Neural cell (in vitro differentiated cells): ENCODE measurements around the gene SBNO2. TPM values are rescaled to one million over a fixed set of nuclear protein-coding genes. Genes with fewer than 3 reads are reported as not detected.

Source experiments
- H2AFZ ChIP-seq: fragments of 200-600, 300-800 bp; sonication (generic), shearing (Covaris generic); 2 replicates; pipeline ENCODE4 v1.6.0; 2014; ENCODE audit warnings: low read depth, mild to moderate bottlenecking, antibody characterized with exemption, low read length, moderate library complexity
- H3F3A ChIP-seq: fragments of 200-600 bp; shearing (Covaris generic); 2 replicates; pipeline ENCODE4 v1.6.1; 2016; ENCODE audit warnings: mild to moderate bottlenecking, moderate library complexity, mixed read lengths, antibody characterized with exemption, low read length; ENCODE audit not compliant: insufficient read depth, poor library complexity, severe bottlenecking
- H3K27ac ChIP-seq: fragments of 200-600, 300-800 bp; sonication (generic), shearing (Covaris generic); 2 replicates; pipeline ENCODE4 v1.5.1; 2014; ENCODE audit warnings: mild to moderate bottlenecking, low read length, moderate library complexity
- H3K27me3 ChIP-seq: fragments of 300-800, 200-600 bp; sonication (generic), shearing (Covaris generic); 2 replicates; pipeline ENCODE4 v1.6.0; 2014; ENCODE audit warnings: mild to moderate bottlenecking, low read depth, low read length, moderate library complexity; ENCODE audit not compliant: insufficient read depth
- H3K36me3 ChIP-seq: fragments of 300-800, 200-600 bp; sonication (generic), shearing (Covaris generic); 2 replicates; pipeline ENCODE4 v1.5.1; 2014; ENCODE audit warnings: mild to moderate bottlenecking, antibody characterized with exemption, low read length, moderate library complexity; ENCODE audit not compliant: insufficient read depth
- H3K4me2 ChIP-seq: fragments of 300-800, 200-600 bp; sonication (generic), shearing (Covaris generic); 2 replicates; pipeline ENCODE4 v1.6.0; 2014; ENCODE audit warnings: mild to moderate bottlenecking, low read length
- H3K4me3 ChIP-seq: fragments of 300-800, 200-600 bp; sonication (generic), shearing (Covaris generic); 2 replicates; pipeline ENCODE4 v1.5.1; 2014; ENCODE audit warnings: mild to moderate bottlenecking, low read length, moderate library complexity
- H3K79me2 ChIP-seq: fragments of 200-600 bp; shearing (Covaris generic); replicated peaks from 2 replicates; pipeline ENCODE4 v1.6.0; 2014; ENCODE audit warnings: mild to moderate bottlenecking, low read length, moderate library complexity; ENCODE audit not compliant: insufficient read depth
- H3K9ac ChIP-seq: fragments of 300-800, 200-600 bp; sonication (generic), shearing (Covaris generic); 2 replicates; pipeline ENCODE4 v1.6.1; 2016; ENCODE audit warnings: mild to moderate bottlenecking, low read length, mixed read lengths
- H3K9me2 ChIP-seq: fragments of 200-600 bp; shearing (Covaris generic); 2 replicates; pipeline ENCODE4 v1.6.1; 2016; ENCODE audit warnings: mild to moderate bottlenecking, low read length, mixed read lengths; ENCODE audit not compliant: insufficient read depth
- H3K9me3 ChIP-seq: fragments of 200-600, 300-800 bp; sonication (generic), shearing (Covaris generic); 2 replicates; pipeline ENCODE4 v1.6.1; 2016; ENCODE audit warnings: mild to moderate bottlenecking, mixed run types, low read length, moderate library complexity, mixed read lengths
- H4K20me1 ChIP-seq: fragments of 200-600 bp; shearing (Covaris generic); 2 replicates; pipeline ENCODE4 v1.6.1; 2016; ENCODE audit warnings: mild to moderate bottlenecking, mixed run types; ENCODE audit not compliant: insufficient read depth
- CTCF ChIP-seq: fragments of 450-650 bp; IDR thresholded peaks from 2 replicates; pipeline ENCODE4 v1.5.1; 2014; ENCODE audit warnings: antibody characterized with exemption, mild to moderate bottlenecking, moderate library complexity; ENCODE audit not compliant: poor library complexity, severe bottlenecking
- EP300 ChIP-seq: fragments of 450-650 bp; conservative IDR thresholded peaks from 2 replicates; pipeline ENCODE4 v1.6.1; 2014; ENCODE audit warnings: antibody characterized with exemption, mild to moderate bottlenecking, moderate library complexity; ENCODE audit not compliant: poor library complexity, severe bottlenecking
- EZH2 ChIP-seq: fragments of 200-600, 300-800 bp; shearing (Covaris generic), sonication (generic); IDR thresholded peaks from 2 replicates; pipeline ENCODE4 v1.6.1; 2014; ENCODE audit warnings: antibody characterized with exemption, low read length, borderline replicate concordance, mild to moderate bottlenecking; ENCODE audit not compliant: insufficient read depth, poor library complexity, severe bottlenecking
- MXI1 ChIP-seq: fragments of 450-650 bp; conservative IDR thresholded peaks from 2 replicates; pipeline ENCODE4 v1.6.1; 2014; ENCODE audit warnings: antibody characterized with exemption, mild to moderate bottlenecking; ENCODE audit not compliant: poor library complexity, severe bottlenecking
- POLR2AphosphoS5 ChIP-seq: IDR thresholded peaks from 2 replicates; pipeline ENCODE4 v1.6.1; 2012
- RAD21 ChIP-seq: fragments of 450-650 bp; conservative IDR thresholded peaks from 2 replicates; pipeline ENCODE4 v1.6.1; 2014; ENCODE audit warnings: antibody characterized with exemption, mild to moderate bottlenecking, moderate library complexity
- REST ChIP-seq: IDR thresholded peaks from 2 replicates; pipeline ENCODE4 v1.6.1; 2012; ENCODE audit warnings: borderline replicate concordance
- SMC3 ChIP-seq: fragments of 450-650 bp; conservative IDR thresholded peaks from 2 replicates; pipeline ENCODE4 v1.6.1; 2014; ENCODE audit warnings: antibody characterized with exemption, mild to moderate bottlenecking, moderate library complexity; ENCODE audit not compliant: poor library complexity
- TAF1 ChIP-seq: IDR thresholded peaks from 2 replicates; pipeline ENCODE4 v1.6.1; 2012; ENCODE audit warnings: low read depth
- polyA plus RNA-seq: library from polyadenylated mRNA; depleted of rRNA; stranded (reverse); fragments of >200 nt; gene quantifications from 2 replicates; pipeline ENCODE4 v1.2.3, GENCODE V29; 2014

SBNO2 gene
- polyA plus RNA-seq, 1 donor from 2014 or later, result 4.8 TPM

GRCh38 chr19:1130771-1131717 lies 43.0 kb downstream of the SBNO2 start:
- Histone ChIP-seq H3K9ac (no peak overlapping the region), H3K27ac (no peak overlapping the region)

More at GRCh38 chr19:1130771-1131717, 43.0 kb downstream of the SBNO2 start:
- Histone ChIP-seq H3K4me3 (no peak overlapping the region), H3K79me2 (no peaks in the 10 kb centered on the region), H3K27me3 (no peaks in the 10 kb centered on the region), H2AFZ (no peak overlapping the region), H3K36me3 (no peaks in the 10 kb centered on the region), H3F3A (no peaks in the 10 kb centered on the region), H3K4me2 (no peak overlapping the region), H3K9me3 (no peaks in the 10 kb centered on the region), H3K9me2 (no peaks in the 10 kb centered on the region), H4K20me1 (no peaks in the 10 kb centered on the region)
- TF ChIP-seq MXI1 (no peak), EZH2 (no peak), REST (no peak), RAD21 (no peak), TAF1 (no peak), POLR2AphosphoS5 (no peak), SMC3 (no peak), CTCF (no peak), EP300 (no peak)
